ENCODE data around the gene AXDND1.

GRCh38 chr1:179590671-179591070, 224.9 kb downstream of the AXDND1 start:
- TF ChIP-seq ZSCAN29 (IDR thresholded peaks at IDR 0.05) = no peak
- TF ChIP-seq POLR2A (conservative IDR thresholded peaks at IDR 0.05) = no peak
- TF ChIP-seq EZH2 (IDR thresholded peaks at IDR 0.05; ENCODE audit: borderline replicate concordance, low read depth, low read length) = no peak
- TF ChIP-seq CHD2 (IDR thresholded peaks at IDR 0.05; ENCODE audit: low read depth, low read length) = no peak
- no peak for TF ChIP-seq RBM39 (optimal IDR thresholded peaks at IDR 0.05; ENCODE audit: low read depth, low read length)
- TF ChIP-seq RCOR1 (IDR thresholded peaks at IDR 0.05; ENCODE audit: borderline replicate concordance in 1 of 2, low read depth in 2 of 2, low read length in 2 of 2) = no peak
- TF ChIP-seq NFYB (IDR thresholded peaks at IDR 0.05; ENCODE audit: extremely low read depth, insufficient read length) = no peak
- no peak for TF ChIP-seq GTF3C2 (IDR thresholded peaks at IDR 0.05; ENCODE audit: borderline replicate concordance, extremely low read depth, insufficient read length)
- TF ChIP-seq NUFIP1 (IDR thresholded peaks at IDR 0.05; ENCODE audit: partially characterized antibody) = no peak
- TF ChIP-seq FOXM1 (IDR thresholded peaks at IDR 0.05; ENCODE audit: low read depth) = no peak
- TF ChIP-seq FOXM1 (CRISPR knock-in tag; IDR thresholded peaks at IDR 0.05; ENCODE audit: low read depth) = no peak
- TF ChIP-seq ZNF589 (CRISPR knock-in tag; IDR thresholded peaks at IDR 0.05; ENCODE audit: low read depth) = no peak

Measured in K562 (cell line).